Upper lobe of left lung (tissue), 6 donors: ENCODE results near the gene COL27A1. TPM values are rescaled to one million over a fixed set of nuclear protein-coding genes. Genes with fewer than 3 reads are reported as not detected.

Experiments
- ATAC-seq, 2 donors: fragments of 200-7000 bp; cut with Tn5 transposase; one replicate each; pipeline ENCODE4 v1.9.1; 2022; ENCODE audit warnings: mild to moderate bottlenecking in 2 of 2, moderate library complexity in 2 of 2; ENCODE audit not compliant: low FRiP score in 2 of 2
- DNase-seq, 2 donors: peaks; one replicate each; pipeline ENCODE4 v3.0.0-alpha.2; 2019 to 2020
- H3K27ac ChIP-seq, 4 donors: fragments of 200-600 bp; sonication (generic); one replicate each; pipeline ENCODE4 v1.5.1; 2016 to 2019
- H3K27me3 ChIP-seq, 4 donors: fragments of 200-600 bp; sonication (generic); one replicate each; pipeline ENCODE4 v1.5.1; 2017 to 2019
- H3K36me3 ChIP-seq, 4 donors: fragments of 200-600 bp; sonication (generic); one replicate each; pipeline ENCODE4 v1.5.1; 2016 to 2019
- H3K4me1 ChIP-seq, 4 donors: fragments of 200-600 bp; sonication (generic); one replicate each; pipeline ENCODE4 v1.5.1; 2018 to 2019
- H3K4me3 ChIP-seq, 4 donors: fragments of 200-600 bp; sonication (generic); one replicate each; pipeline ENCODE4 v1.5.1; 2017 to 2019; ENCODE audit warnings: mild to moderate bottlenecking in 2 of 4, moderate library complexity in 1 of 4
- H3K9me3 ChIP-seq, 4 donors: fragments of 200-600 bp; sonication (generic); one replicate each; pipeline ENCODE4 v1.5.1; 2018 to 2019
- CTCF ChIP-seq, 6 experiments: fragments of 450-650 bp in 4 of 6; fragments of 200-600 bp in 2 of 6; sonication (generic) in 2 of 6; IDR thresholded peaks; one replicate each; pipeline ENCODE4 v1.5.1; 2016 to 2019; ENCODE audit warnings: antibody characterized with exemption in 6 of 6
- EP300 ChIP-seq, 4 donors: sonication (generic); formaldehyde crosslinking; IDR thresholded peaks; one replicate each; pipeline ENCODE4 v1.5.1; 2017; ENCODE audit warnings: antibody characterized with exemption in 4 of 4, control low read depth in 2 of 4
- POLR2A ChIP-seq, 4 donors: fragments of 450-650 bp; IDR thresholded peaks; one replicate each; pipeline ENCODE4 v1.5.1; 2016 to 2017; ENCODE audit warnings: antibody characterized with exemption in 4 of 4, mild to moderate bottlenecking in 2 of 4
- POLR2AphosphoS5 ChIP-seq, 2 donors: sonication (generic); formaldehyde crosslinking; IDR thresholded peaks; one replicate each; pipeline ENCODE4 v1.5.1; 2017; ENCODE audit warnings: antibody characterized with exemption in 2 of 2
- WGBS, 2 donors: methylation state at CpG; one replicate each; pipeline ENCODE4 v1.1.5; 2017 to 2018; 5-methylcytosine and 5-hydroxymethylcytosine counted together
- total RNA-seq, 6 donors: library from RNA; depleted of rRNA in 4 of 6; stranded (reverse); fragments of >200 nt in 4 of 6; gene quantifications; one replicate each; pipeline versions ENCODE4 v1.1.0 to v1.2.1, GENCODE V29; 2016 to 2021
- donor health status: DM: no; HTN: no; CAD: no; lungs with moderate emphysema.
- donor health status: DM: no; HTN: yes; CAD: no; lungs with severe emphysema.

The COL27A1 gene
- total RNA-seq, 6 donors from 2014 or later: 4.0 to 55.5 (median 9.2) TPM

- no peak for DNase-seq
- H3K36me3 ChIP-seq: peaks cover 53 to 100% (median 95%) of the 10 kb centered on the region in 4 donors
Measured at GRCh38 chr9:114344692-114345091, 189.4 kb downstream of the COL27A1 start.

GRCh38 chr9:114345493-114346065 is 190.2 kb downstream of the COL27A1 start:
- Histone ChIP-seq H3K27ac (no peak overlapping the region), H3K9me3 (no peaks in the 10 kb centered on the region), H3K4me3 (no peak overlapping the region), H3K27me3 (no peaks in the 10 kb centered on the region), H3K4me1 (peaks cover 14 to 20% (median 17%) of the 10 kb centered on the region in 4 donors), H3K36me3 (peaks cover 50 to 100% (median 95%) of the 10 kb centered on the region in 4 donors)
- ATAC-seq (no peak), DNase-seq (no peak)
- no peak for TF ChIP-seq POLR2AphosphoS5 (IDR thresholded peaks at IDR 0.05)
- no peak for TF ChIP-seq CTCF (IDR thresholded peaks at IDR 0.05)
- TF ChIP-seq POLR2A (IDR thresholded peaks at IDR 0.05): no peak
- no peak for TF ChIP-seq EP300 (IDR thresholded peaks at IDR 0.05)
- 91 to 94% methylated on average over 7 of the region's 7 CpGs for WGBS, 2 donors

More at GRCh38 chr9:114344692-114345091, 189.4 kb downstream of the COL27A1 start:
- Histone ChIP-seq H3K9me3 (no peaks in the 10 kb centered on the region), H3K27me3 (no peaks in the 10 kb centered on the region), H3K4me3 (no peak overlapping the region), H3K27ac (no peak overlapping the region), H3K4me1 (peaks cover 12 to 14% (median 14%) of the 10 kb centered on the region in 4 donors)
- 68 to 76% methylated on average over 3 of the region's 3 CpGs for WGBS, 2 donors
- no peak for ATAC-seq
- TF ChIP-seq POLR2AphosphoS5 (IDR thresholded peaks at IDR 0.05): no peak
- no peak for TF ChIP-seq POLR2A (IDR thresholded peaks at IDR 0.05)
- TF ChIP-seq CTCF (IDR thresholded peaks at IDR 0.05): no peak
- no peak for TF ChIP-seq EP300 (IDR thresholded peaks at IDR 0.05)

- DNase-seq: no peak
- H3K4me1 ChIP-seq: peaks cover 14 to 20% (median 17%) of the 10 kb centered on the region in 4 donors
- no peaks in the 10 kb centered on the region for H3K9me3 ChIP-seq
- 88 to 100% methylated on average over 3 to 11 of the region's 11 CpGs for WGBS, 2 donors
- no peak for ATAC-seq
- H3K27me3 ChIP-seq: no peaks in the 10 kb centered on the region
- H3K4me3 ChIP-seq: no peak overlapping the region
- H3K36me3 ChIP-seq: peaks cover 45 to 100% (median 94%) of the 10 kb centered on the region in 4 donors
- H3K27ac ChIP-seq: no peak overlapping the region
- no peak for TF ChIP-seq CTCF (IDR thresholded peaks at IDR 0.05)
- no peak for TF ChIP-seq POLR2A (IDR thresholded peaks at IDR 0.05)
- no peak for TF ChIP-seq POLR2AphosphoS5 (IDR thresholded peaks at IDR 0.05)
- TF ChIP-seq EP300 (IDR thresholded peaks at IDR 0.05): no peak
Measured at GRCh38 chr9:114346146-114346545, 190.8 kb downstream of the COL27A1 start.

- TF ChIP-seq CTCF (IDR thresholded peaks at IDR 0.05) (no peak), POLR2AphosphoS5 (IDR thresholded peaks at IDR 0.05) (no peak)
- Histone ChIP-seq H3K4me1 (peaks cover 16 to 25% (median 18%) of the 10 kb centered on the region in 4 donors), H3K36me3 (peaks cover 47 to 100% (median 88%) of the 10 kb centered on the region in 4 donors), H3K9me3 (no peaks in the 10 kb centered on the region), H3K4me3 (no peak overlapping the region), H3K27ac (peak overlapping the region in 1 of 4 donors; percentile 73), H3K27me3 (no peaks in the 10 kb centered on the region)
- 90 to 91% methylated on average over 12 to 13 of the region's 15 CpGs for WGBS, 2 donors
- ATAC-seq (no peak), DNase-seq (peak in 1 of 2 donors; percentile 77)
Measured at GRCh38 chr9:114347675-114348074, 192.3 kb downstream of the COL27A1 start.
